Ascending aorta (tissue), 2 donors: ENCODE measurements around the gene PLPP3. TPM values are rescaled to one million over a fixed set of nuclear protein-coding genes. Genes with fewer than 3 reads are reported as not detected.

Experiments
- DNase-seq, 2 donors: peaks; one replicate each; pipeline ENCODE4 v3.0.0-alpha.2; 2019; ENCODE audit warnings: low spot score in 2 of 2
- H3K27ac ChIP-seq, 2 donors: fragments of 200-600 bp; sonication (generic); one replicate each; pipeline ENCODE4 v1.5.1; 2016 to 2017; ENCODE audit warnings: mild to moderate bottlenecking in 1 of 2
- H3K27me3 ChIP-seq: fragments of 200-600 bp; sonication (generic); one replicate; pipeline ENCODE4 v1.5.1; 2017
- H3K36me3 ChIP-seq, 2 donors: fragments of 200-600 bp; sonication (generic); one replicate each; pipeline ENCODE4 v1.5.1; 2016
- H3K4me1 ChIP-seq, 2 donors: fragments of 200-600 bp; sonication (generic); one replicate each; pipeline ENCODE4 v1.5.1; 2016 to 2017; ENCODE audit warnings: mild to moderate bottlenecking in 1 of 2
- H3K4me3 ChIP-seq, 2 donors: fragments of 200-600 bp; sonication (generic); one replicate each; pipeline ENCODE4 v1.5.1; 2016 to 2017; ENCODE audit warnings: mild to moderate bottlenecking in 1 of 2
- H3K9me3 ChIP-seq, 2 donors: fragments of 200-600 bp; sonication (generic); one replicate each; pipeline ENCODE4 v1.5.1; 2016
- intact Hi-C: fragments of 100-400 bp; cut with DNase I; formaldehyde crosslinking; loops from one replicate; pipeline ENCODE4 v1.15.1; 2023
- total RNA-seq: library from RNA; depleted of rRNA; stranded (reverse); fragments of >200 nt; gene quantifications from one replicate; pipeline ENCODE4 v1.1.0, GENCODE V29; 2016
- TF ChIP-seq, protein P1 (sequence below), 3 experiments: fragments of 200-600 bp in 2 of 3; fragments of 450-650 bp in 1 of 3; sonication (generic) in 2 of 3; IDR thresholded peaks; one replicate each; pipeline ENCODE4 v1.5.1; 2016 to 2019; ENCODE audit warnings: antibody characterized with exemption in 3 of 3, mild to moderate bottlenecking in 1 of 3, moderate library complexity in 1 of 3

PLPP3 gene
- total RNA-seq, 1 donor from 2014 or later = 87.7 TPM

DNA sequence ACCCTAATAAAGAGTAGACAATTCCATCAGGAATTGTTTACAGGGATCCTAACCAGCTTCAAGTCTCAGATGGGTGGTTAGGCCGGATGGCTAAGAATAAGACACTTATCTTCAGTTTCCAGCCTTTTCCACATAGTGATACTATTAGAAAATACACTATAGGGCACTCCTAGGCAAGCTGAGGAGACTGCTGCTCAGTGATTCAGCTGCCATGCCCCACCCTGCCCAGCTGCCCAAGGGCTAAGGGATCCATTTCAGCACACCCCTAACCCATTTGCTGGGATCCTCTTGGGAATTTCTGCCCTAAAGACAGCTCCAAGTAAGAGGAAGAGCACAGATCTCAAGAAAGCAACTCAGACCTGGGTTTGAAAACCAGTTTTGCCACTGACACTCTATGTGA lies 31.9 kb downstream of the PLPP3 start:
- Histone ChIP-seq H3K36me3 (no peaks in the 10 kb centered on the region), H3K4me3 (no peak overlapping the region), H3K9me3 (no peaks in the 10 kb centered on the region), H3K27me3 (no peaks in the 10 kb centered on the region), H3K4me1 (peaks cover 2 to 11% of the 10 kb centered on the region in 2 donors), H3K27ac (no peak overlapping the region)
- TF ChIP-seq, protein P1, sequence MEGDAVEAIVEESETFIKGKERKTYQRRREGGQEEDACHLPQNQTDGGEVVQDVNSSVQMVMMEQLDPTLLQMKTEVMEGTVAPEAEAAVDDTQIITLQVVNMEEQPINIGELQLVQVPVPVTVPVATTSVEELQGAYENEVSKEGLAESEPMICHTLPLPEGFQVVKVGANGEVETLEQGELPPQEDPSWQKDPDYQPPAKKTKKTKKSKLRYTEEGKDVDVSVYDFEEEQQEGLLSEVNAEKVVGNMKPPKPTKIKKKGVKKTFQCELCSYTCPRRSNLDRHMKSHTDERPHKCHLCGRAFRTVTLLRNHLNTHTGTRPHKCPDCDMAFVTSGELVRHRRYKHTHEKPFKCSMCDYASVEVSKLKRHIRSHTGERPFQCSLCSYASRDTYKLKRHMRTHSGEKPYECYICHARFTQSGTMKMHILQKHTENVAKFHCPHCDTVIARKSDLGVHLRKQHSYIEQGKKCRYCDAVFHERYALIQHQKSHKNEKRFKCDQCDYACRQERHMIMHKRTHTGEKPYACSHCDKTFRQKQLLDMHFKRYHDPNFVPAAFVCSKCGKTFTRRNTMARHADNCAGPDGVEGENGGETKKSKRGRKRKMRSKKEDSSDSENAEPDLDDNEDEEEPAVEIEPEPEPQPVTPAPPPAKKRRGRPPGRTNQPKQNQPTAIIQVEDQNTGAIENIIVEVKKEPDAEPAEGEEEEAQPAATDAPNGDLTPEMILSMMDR (IDR thresholded peaks at IDR 0.05) = no peak
- intact Hi-C loops = no loop called here
- DNase-seq = no peak

DNA sequence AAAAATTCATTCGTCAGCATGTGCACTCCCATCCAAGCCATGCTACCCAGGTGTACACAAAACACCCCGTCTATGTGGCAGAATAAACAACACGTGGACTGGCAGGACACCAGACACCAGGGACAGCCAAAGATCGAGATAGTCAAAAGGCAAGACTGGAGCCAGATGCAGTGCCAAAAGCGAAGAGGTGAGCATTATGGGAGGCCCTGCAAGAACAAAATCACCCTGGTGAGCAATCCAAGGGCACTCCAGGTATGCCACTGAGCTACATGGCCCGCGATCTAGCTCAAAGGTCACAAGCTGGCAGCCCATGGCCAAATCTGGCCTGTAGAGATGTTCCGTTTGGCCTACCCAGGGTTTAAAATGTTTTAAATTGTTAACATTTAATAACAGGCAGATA lies 33.7 kb downstream of the PLPP3 start:
- H3K4me1 ChIP-seq = peaks cover 0 to 8% of the 10 kb centered on the region in 2 donors
- intact Hi-C loops = no loop called here
- H3K36me3 ChIP-seq = no peaks in the 10 kb centered on the region

DNA sequence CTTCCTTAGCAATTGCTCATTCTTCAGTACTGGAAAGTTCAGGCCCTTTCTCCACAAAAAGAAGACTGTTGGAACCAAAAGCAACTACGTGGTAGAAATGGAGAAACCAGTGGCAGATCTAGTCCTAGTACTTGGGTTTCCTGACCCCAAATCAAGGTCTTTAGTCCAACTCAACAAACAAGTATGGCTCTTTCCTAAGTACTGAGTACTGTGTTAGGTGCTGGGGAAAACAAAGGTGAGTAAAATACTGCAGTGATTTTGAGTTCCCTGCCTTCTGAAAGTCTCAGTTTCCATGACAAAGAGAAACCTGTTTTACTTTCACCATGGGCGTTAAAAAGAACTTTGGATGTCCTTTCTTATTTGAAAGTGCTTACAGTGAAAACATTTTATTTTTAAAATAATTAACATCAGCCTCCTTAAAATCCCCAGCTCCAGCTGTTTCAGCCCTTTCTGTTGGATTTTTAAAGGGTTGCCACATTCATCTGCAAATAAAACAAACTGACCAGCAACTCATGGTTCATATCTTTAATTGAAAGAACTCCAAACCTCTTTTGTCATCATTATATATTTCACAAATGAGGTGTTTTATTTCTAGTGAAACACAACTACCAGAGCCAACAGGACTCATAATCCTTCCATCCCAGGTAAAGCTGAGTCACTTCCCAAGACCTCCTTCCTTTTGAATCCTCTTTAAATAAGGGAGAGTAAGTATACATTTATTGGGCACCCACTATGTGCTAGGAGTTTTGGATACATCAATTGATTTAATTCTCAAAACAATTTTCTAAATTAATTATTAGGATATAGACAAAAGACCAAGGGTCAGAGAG lies 35.4 kb downstream of the PLPP3 start:
- Histone ChIP-seq H3K27ac (no peak overlapping the region), H3K27me3 (no peaks in the 10 kb centered on the region), H3K4me1 (peaks cover 0 to 9% of the 10 kb centered on the region in 2 donors), H3K36me3 (no peaks in the 10 kb centered on the region), H3K4me3 (no peak overlapping the region), H3K9me3 (no peaks in the 10 kb centered on the region)
- no peak for DNase-seq
- intact Hi-C loops = no loop called here
- TF ChIP-seq, protein P1 (IDR thresholded peaks at IDR 0.05) = no peak

More for the DNA sequence above, 33.7 kb downstream of the PLPP3 start:
- H3K27me3 ChIP-seq = no peaks in the 10 kb centered on the region
- no peaks in the 10 kb centered on the region for H3K9me3 ChIP-seq
- TF ChIP-seq, protein P1 (IDR thresholded peaks at IDR 0.05) = no peak
- DNase-seq = no peak
- H3K27ac ChIP-seq = no peak overlapping the region
- no peak overlapping the region for H3K4me3 ChIP-seq

DNA sequence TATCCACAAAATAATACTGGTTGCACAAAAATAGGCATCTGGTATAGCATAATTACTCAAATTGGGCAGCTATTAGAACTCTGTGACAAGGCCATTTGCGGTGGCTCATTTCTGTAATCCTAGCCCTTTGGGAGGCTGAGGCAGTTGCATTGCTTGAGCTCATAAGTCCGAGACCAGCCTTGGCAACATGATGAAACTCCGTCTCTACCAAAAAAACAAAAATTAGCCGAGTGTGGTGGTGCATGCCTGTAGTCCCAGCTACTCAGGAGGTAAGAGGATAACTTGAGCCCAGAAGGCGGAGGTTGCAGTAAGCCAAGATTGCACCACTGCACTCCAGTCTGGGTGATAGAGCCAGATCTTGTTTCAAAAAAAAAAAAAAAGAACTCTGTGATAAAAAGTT lies 36.7 kb downstream of the PLPP3 start:
- H3K27me3 ChIP-seq = no peaks in the 10 kb centered on the region
- TF ChIP-seq, protein P1 (IDR thresholded peaks at IDR 0.05) = no peak
- no peak overlapping the region for H3K27ac ChIP-seq
- no peak for DNase-seq
- H3K4me1 ChIP-seq = peaks cover 0 to 8% of the 10 kb centered on the region in 2 donors
- H3K36me3 ChIP-seq = no peaks in the 10 kb centered on the region
- no peak overlapping the region for H3K4me3 ChIP-seq
- H3K9me3 ChIP-seq = no peaks in the 10 kb centered on the region
- intact Hi-C loops = no loop called here

DNA sequence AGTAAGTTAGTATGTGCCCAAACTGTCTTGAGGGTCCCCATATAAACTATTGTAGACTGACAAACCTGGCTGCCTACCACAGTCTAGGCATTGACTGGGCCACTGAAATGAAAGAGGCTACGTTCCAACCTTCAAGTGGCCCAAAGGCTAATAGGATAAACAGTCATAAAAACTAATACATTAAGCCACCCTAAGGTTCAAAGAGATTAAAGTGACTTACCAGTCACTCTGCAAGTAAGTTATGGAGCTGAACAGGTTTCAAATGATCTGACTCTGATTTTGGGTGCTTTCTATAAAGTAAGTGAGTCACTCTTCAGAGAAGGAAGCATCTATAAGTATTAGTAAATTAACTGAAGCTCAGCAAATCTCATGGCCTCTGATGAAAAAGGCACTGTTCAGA lies 38.0 kb downstream of the PLPP3 start:
- DNase-seq = no peak
- Histone ChIP-seq H3K4me1 (peaks cover 0 to 8% of the 10 kb centered on the region in 2 donors), H3K36me3 (peaks cover 0 to 3% of the 10 kb centered on the region in 2 donors), H3K9me3 (no peaks in the 10 kb centered on the region), H3K4me3 (no peak overlapping the region), H3K27ac (no peak overlapping the region), H3K27me3 (no peaks in the 10 kb centered on the region)
- TF ChIP-seq, protein P1 (IDR thresholded peaks at IDR 0.05) = no peak
- intact Hi-C loops = no loop called here
